GM12878 (cell line): ENCODE data around the gene MCEMP1. TPM values are rescaled to one million over a fixed set of nuclear protein-coding genes. Genes with fewer than 3 reads are reported as not detected.
A peak's percentile ranks its signal among the peaks of the same experiment; 100 is the strongest.

Experiments
- ATAC-seq: fragments of 200-7000 bp; cut with Tn5 transposase; 3 replicates; pipeline ENCODE4 v1.9.1; 2020; ENCODE audit warnings: mild to moderate bottlenecking, moderate library complexity
- BruUV-seq: library from RNA; stranded (reverse); fragments of 400-500 nt; replicated peaks from 2 replicates; lab custom pipeline; 2021; lab: Mats Ljungman, UMichigan
- CTCF ChIA-PET: fragments of 300-600 bp; sonication (Branson Sonifier 250); formaldehyde crosslinking; extraction: SDS; loops from one replicate; lab custom pipeline; 2021; ENCODE audit warnings: inconsistent platforms; lab: Yijun Ruan, JAX
- POLR2A ChIA-PET: fragments of 350-600 bp; formaldehyde crosslinking; extraction: SDS; loops from one replicate; lab custom pipeline; 2021; ENCODE audit warnings: inconsistent platforms; lab: Charles Lee
- RAD21 ChIA-PET: fragments of 300-600 bp; sonication (Branson Sonifier 250); formaldehyde crosslinking; loops from one replicate; lab custom pipeline; 2023; ENCODE audit warnings: antibody characterized with exemption; ENCODE audit not compliant: unreplicated experiment; lab: Charles Lee
- SMC1A ChIA-PET: fragments of 300-600 bp; sonication (Branson Sonifier 250); formaldehyde crosslinking; loops from one replicate; lab custom pipeline; 2023; ENCODE audit not compliant: unreplicated experiment, uncharacterized antibody; lab: Charles Lee
- DNase-seq: peaks from one replicate; pipeline ENCODE4 v3.0.0-alpha.2; 2011; ENCODE audit warnings: low read depth, low spot score
- FAIRE-seq: peaks from 3 replicates; lab custom pipeline; 2011; peaks lifted over from hg19 to GRCh38; lab: Jason Lieb, UNC
- H2AFZ ChIP-seq: 2 replicates; pipeline ENCODE4 v1.6.0; 2011; ENCODE audit warnings: low read depth, low read length, control low read depth; ENCODE audit not compliant: control insufficient read depth
- H3K27ac ChIP-seq: 2 replicates; pipeline ENCODE4 v1.5.1; 2011; ENCODE audit warnings: control low read depth; ENCODE audit not compliant: control insufficient read depth, insufficient read depth
- H3K27me3 ChIP-seq, 2 experiments: replicated peaks in 1 of 2; 2 replicates each; pipeline versions ENCODE4 v1.6.0 to v1.6.1; 2011; ENCODE audit warnings: low read length in 1 of 2; ENCODE audit not compliant: control insufficient read depth in 2 of 2, insufficient read depth in 2 of 2
- H3K36me3 ChIP-seq, 2 experiments: 2 replicates each; pipeline ENCODE4 v1.5.1; 2011; ENCODE audit warnings: low read length in 1 of 2; ENCODE audit not compliant: control insufficient read depth in 2 of 2, insufficient read depth in 2 of 2
- H3K4me1 ChIP-seq: 2 replicates; pipeline ENCODE4 v1.6.1; 2011; ENCODE audit warnings: mild to moderate bottlenecking, low read length, moderate library complexity, mixed read lengths; ENCODE audit not compliant: control insufficient read depth, insufficient read depth
- H3K4me2 ChIP-seq: 2 replicates; pipeline ENCODE4 v1.6.0; 2011; ENCODE audit warnings: control low read depth; ENCODE audit not compliant: control insufficient read depth, insufficient read depth
- H3K4me3 ChIP-seq: fragments of 200-600 bp; sonication (generic); 2 replicates; pipeline ENCODE4 v1.5.1; 2016
- H3K79me2 ChIP-seq: 2 replicates; pipeline ENCODE4 v1.6.0; 2011; ENCODE audit warnings: low read length; ENCODE audit not compliant: control insufficient read depth, insufficient read depth
- H3K9ac ChIP-seq: 2 replicates; pipeline ENCODE4 v1.8.0; 2011; ENCODE audit warnings: low read length, control low read depth, mixed read lengths; ENCODE audit not compliant: control insufficient read depth, insufficient read depth
- H3K9me3 ChIP-seq: replicated peaks from 3 replicates; pipeline ENCODE4 v1.5.1; 2011; ENCODE audit warnings: mild to moderate bottlenecking, low read length; ENCODE audit not compliant: control insufficient read depth, insufficient read depth
- H4K20me1 ChIP-seq: 2 replicates; pipeline ENCODE4 v1.6.0; 2011; ENCODE audit not compliant: control insufficient read depth, insufficient read depth
- BRCA1 ChIP-seq: IDR thresholded peaks from 2 replicates; pipeline ENCODE4 v1.6.1; 2011; ENCODE audit warnings: low read depth, low read length, improper control_type of control experiment
- CBFB ChIP-seq: IDR thresholded peaks from 2 replicates; pipeline ENCODE4 v1.6.1; 2016; ENCODE audit warnings: antibody characterized with exemption, low read depth
- CHD4 ChIP-seq: fragments of 200-600 bp; sonication (generic); IDR thresholded peaks from 2 replicates; pipeline ENCODE4 v1.6.1; 2016; ENCODE audit warnings: mild to moderate bottlenecking
- EGR1 ChIP-seq, 2 experiments: IDR thresholded peaks; 1 replicate in 1 of 2; 2 replicates in 1 of 2; pipeline ENCODE4 v1.6.1; 2011 to 2012; ENCODE audit warnings: low read depth in 2 of 2, low read length in 2 of 2, borderline replicate concordance in 1 of 2, mild to moderate bottlenecking in 1 of 2, moderate library complexity in 1 of 2
- FOXM1 ChIP-seq: IDR thresholded peaks from 2 replicates; pipeline ENCODE4 v1.6.1; 2012; ENCODE audit warnings: low read depth, mild to moderate bottlenecking, inconsistent platforms, low read length, moderate library complexity
- HCFC1 ChIP-seq: fragments of 150-350 bp; IDR thresholded peaks from 2 replicates; pipeline ENCODE4 v1.6.1; 2014; ENCODE audit warnings: low read length
- HDGF ChIP-seq: fragments of 450-650 bp; IDR thresholded peaks from 2 replicates; pipeline ENCODE4 v1.6.1; 2016; ENCODE audit warnings: antibody characterized with exemption
- KAT2A ChIP-seq: conservative IDR thresholded peaks from 2 replicates; pipeline ENCODE4 v1.6.1; 2011; ENCODE audit warnings: low read depth, low read length; ENCODE audit not compliant: control insufficient read depth
- MYC ChIP-seq: IDR thresholded peaks from 2 replicates; pipeline ENCODE4 v1.6.1; 2011; ENCODE audit warnings: mild to moderate bottlenecking, low read length, moderate library complexity, inconsistent platforms; ENCODE audit not compliant: insufficient read depth, insufficient replicate concordance, insufficient read length, severe bottlenecking
- NFYB ChIP-seq: IDR thresholded peaks from 2 replicates; pipeline ENCODE4 v1.6.1; 2011; ENCODE audit warnings: low read depth, mild to moderate bottlenecking, low read length, improper control_type of control experiment, moderate library complexity; ENCODE audit not compliant: insufficient read depth
- NR2C2 ChIP-seq: IDR thresholded peaks from 2 replicates; pipeline ENCODE4 v1.6.1; 2011; ENCODE audit warnings: borderline replicate concordance, low read depth; ENCODE audit not compliant: control insufficient read depth, insufficient read length
- RCOR1 ChIP-seq: conservative IDR thresholded peaks from 2 replicates; pipeline ENCODE4 v1.6.1; 2012; ENCODE audit warnings: low read depth, low read length, improper control_type of control experiment
- SMAD5 ChIP-seq: IDR thresholded peaks from 2 replicates; pipeline ENCODE4 v1.6.1; 2016; ENCODE audit warnings: antibody characterized with exemption, low read depth
- SREBF2 ChIP-seq: IDR thresholded peaks from 2 replicates; pipeline ENCODE4 v1.6.1; 2012; ENCODE audit warnings: mild to moderate bottlenecking, low read length
- YY1 ChIP-seq: IDR thresholded peaks from 2 replicates; pipeline ENCODE4 v1.6.1; 2011; ENCODE audit warnings: low read depth, mild to moderate bottlenecking, low read length
- WGBS: methylation state at CpG from one replicate; pipeline ENCODE4 v1.1.6; 2016; ENCODE audit warnings: low lambda C conversion rate; ENCODE audit not compliant: insufficient replicate concordance, insufficient coverage; ENCODE audit errors: missing lambda C conversion rate; 5-methylcytosine and 5-hydroxymethylcytosine counted together
- in situ Hi-C: fragments of 300-500 bp; cut with MboI; formaldehyde crosslinking; loops from 9 replicates; pipeline ENCODE4 v1.14.3; 2018; ENCODE audit warnings: mixed read lengths
- intact Hi-C: fragments of 100-400 bp; cut with micrococcal nuclease; formaldehyde crosslinking; loops from one replicate; pipeline ENCODE4 v1.14.2; 2022; ENCODE audit not compliant: unreplicated experiment
- polyA plus RNA-seq, 11 experiments: library from polyadenylated mRNA; depleted of rRNA in 4 of 11; unstranded in 6 of 11; stranded (reverse) in 5 of 11; fragments of >200 nt; fragmentation: Nextera tagmentation in 4 of 11; fragmentation: Illumina TruSeq in 1 of 11; extraction: Ambion mirVana in 4 of 11; extraction: Trizol in 1 of 11; gene quantifications; 1 replicate in 1 of 11; 2 replicates in 10 of 11; pipeline versions ENCODE4 v1.2.1 to v1.2.3, GENCODE V29; 2011 to 2016; ENCODE audit warnings: inconsistent platforms in 2 of 11, missing spikeins in 2 of 11, low read depth in 1 of 11
- total RNA-seq, 4 experiments: library from RNA; depleted of rRNA in 3 of 4; stranded (reverse); fragments of >200 nt in 3 of 4; fragmentation: Illumina TruSeq in 1 of 4; extraction: Trizol in 1 of 4; gene quantifications; 2 replicates each; pipeline versions ENCODE4 v1.2.1 to v1.2.3, GENCODE V29; 2013 to 2021
- TF ChIP-seq, protein P1 (sequence below): fragments of 450-650 bp; IDR thresholded peaks from 2 replicates; pipeline ENCODE4 v1.6.1; 2016; ENCODE audit warnings: mild to moderate bottlenecking
- TF ChIP-seq, protein P2 (sequence below): IDR thresholded peaks from 2 replicates; pipeline ENCODE4 v1.6.1; 2012; ENCODE audit warnings: low read depth, low read length, improper control_type of control experiment
- TF ChIP-seq, protein P3 (sequence below): fragments of 450-650 bp; conservative IDR thresholded peaks from 2 replicates; pipeline ENCODE4 v1.6.1; 2017; ENCODE audit warnings: mild to moderate bottlenecking, moderate library complexity

Gene MCEMP1
- total and polyA plus RNA-seq, 10 of the 15 experiments (the other 5 are each of a cell fraction or from before 2014, with no cell fraction given): 0.08 to 0.55 (median 0.26) TPM; not detected in 1

DNA sequence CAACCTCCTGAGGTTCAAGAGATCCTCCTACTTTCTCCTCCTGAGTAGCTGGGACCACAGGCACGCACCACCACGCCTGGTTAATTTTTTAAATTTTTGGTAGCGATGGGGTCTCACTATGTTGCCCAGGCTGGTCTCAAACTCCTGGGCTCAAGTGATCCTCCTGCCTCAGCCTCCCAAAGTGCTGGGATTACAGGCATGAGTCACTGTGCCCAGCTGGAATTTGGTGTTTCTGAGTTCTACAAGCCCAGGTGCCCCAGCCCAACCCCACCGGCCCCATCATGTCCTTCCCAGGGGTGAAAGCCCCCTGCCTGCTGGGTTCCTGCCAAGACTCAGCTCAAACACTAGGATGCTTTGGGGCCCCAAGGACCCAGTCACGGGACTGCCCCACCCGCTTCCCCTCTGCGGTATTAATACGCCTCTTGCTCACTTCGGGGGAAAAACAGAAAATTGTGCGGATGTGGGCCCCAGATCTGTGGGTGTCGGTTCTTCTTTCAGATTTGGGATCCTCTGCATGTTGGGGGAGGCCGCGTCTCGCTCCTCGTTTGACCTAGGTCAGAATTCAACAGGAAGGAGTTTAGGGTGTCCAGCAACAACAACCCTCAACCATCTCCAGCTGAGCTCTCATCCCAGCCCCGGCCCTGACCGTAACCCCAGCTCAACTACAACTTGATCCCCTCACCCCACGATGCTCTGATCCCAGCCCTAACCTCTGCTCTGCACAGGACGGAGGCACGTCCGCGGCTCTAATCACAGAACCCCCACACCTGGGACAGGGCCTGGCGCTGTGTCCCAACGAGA is 28.7 kb downstream of the MCEMP1 start:
- H3K9ac ChIP-seq: peak overlapping the region; percentile 82
- in situ Hi-C loops: loop anchor here (10.0 kb wide), 2 partner anchors 521 to 1181 kb away; no protein-coding TSS in a partner anchor
- TF ChIP-seq SREBF2 (no peak), YY1 (peak; percentile 59), CHD4 (no peak; the same call in 1 of the 2 replicates), RCOR1 (0 out of 2 replicates have a peak, but pooled peaks have one; percentile 70), NFYB (no peak), SMAD5 (no peak), BRCA1 (no peak), NR2C2 (no peak), HCFC1 (no peak), MYC (no peak), CBFB (peak; percentile 97), FOXM1 (peak; percentile 97), EGR1 (IDR thresholded peaks at IDR 0.05; ENCODE audit: borderline replicate concordance in 1 of 2, low read depth in 2 of 2, low read length in 2 of 2) (peak in 1 of 2 experiments; percentile 81; a peak in 1 of 3 replicates), HDGF (0 out of 2 replicates have a peak, but pooled peaks have one; percentile 22), KAT2A (no peak)
- TF ChIP-seq, protein P1, sequence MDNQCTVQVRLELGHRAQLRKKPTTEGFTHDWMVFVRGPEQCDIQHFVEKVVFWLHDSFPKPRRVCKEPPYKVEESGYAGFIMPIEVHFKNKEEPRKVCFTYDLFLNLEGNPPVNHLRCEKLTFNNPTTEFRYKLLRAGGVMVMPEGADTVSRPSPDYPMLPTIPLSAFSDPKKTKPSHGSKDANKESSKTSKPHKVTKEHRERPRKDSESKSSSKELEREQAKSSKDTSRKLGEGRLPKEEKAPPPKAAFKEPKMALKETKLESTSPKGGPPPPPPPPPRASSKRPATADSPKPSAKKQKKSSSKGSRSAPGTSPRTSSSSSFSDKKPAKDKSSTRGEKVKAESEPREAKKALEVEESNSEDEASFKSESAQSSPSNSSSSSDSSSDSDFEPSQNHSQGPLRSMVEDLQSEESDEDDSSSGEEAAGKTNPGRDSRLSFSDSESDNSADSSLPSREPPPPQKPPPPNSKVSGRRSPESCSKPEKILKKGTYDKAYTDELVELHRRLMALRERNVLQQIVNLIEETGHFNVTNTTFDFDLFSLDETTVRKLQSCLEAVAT: peak; percentile 65
- TF ChIP-seq, protein P2, sequence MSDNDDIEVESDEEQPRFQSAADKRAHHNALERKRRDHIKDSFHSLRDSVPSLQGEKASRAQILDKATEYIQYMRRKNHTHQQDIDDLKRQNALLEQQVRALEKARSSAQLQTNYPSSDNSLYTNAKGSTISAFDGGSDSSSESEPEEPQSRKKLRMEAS: 0 out of 2 replicates have a peak, but pooled peaks have one; percentile 31
- TF ChIP-seq, protein P3, sequence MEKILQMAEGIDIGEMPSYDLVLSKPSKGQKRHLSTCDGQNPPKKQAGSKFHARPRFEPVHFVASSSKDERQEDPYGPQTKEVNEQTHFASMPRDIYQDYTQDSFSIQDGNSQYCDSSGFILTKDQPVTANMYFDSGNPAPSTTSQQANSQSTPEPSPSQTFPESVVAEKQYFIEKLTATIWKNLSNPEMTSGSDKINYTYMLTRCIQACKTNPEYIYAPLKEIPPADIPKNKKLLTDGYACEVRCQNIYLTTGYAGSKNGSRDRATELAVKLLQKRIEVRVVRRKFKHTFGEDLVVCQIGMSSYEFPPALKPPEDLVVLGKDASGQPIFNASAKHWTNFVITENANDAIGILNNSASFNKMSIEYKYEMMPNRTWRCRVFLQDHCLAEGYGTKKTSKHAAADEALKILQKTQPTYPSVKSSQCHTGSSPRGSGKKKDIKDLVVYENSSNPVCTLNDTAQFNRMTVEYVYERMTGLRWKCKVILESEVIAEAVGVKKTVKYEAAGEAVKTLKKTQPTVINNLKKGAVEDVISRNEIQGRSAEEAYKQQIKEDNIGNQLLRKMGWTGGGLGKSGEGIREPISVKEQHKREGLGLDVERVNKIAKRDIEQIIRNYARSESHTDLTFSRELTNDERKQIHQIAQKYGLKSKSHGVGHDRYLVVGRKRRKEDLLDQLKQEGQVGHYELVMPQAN: no peak

More for the DNA sequence above, 28.7 kb downstream of the MCEMP1 start:
- no TSS peak for BruUV-seq
- peak overlapping the region; percentile 99 for H3K27ac ChIP-seq
- H3K27me3 ChIP-seq: no peaks in the 10 kb centered on the region
- SMC1A ChIA-PET: interaction anchor here (0.7 to 1.2 kb wide), 6 partner anchors 10 to 137 kb away, joined by 3 to 4 read pairs (median 3); no protein-coding TSS in a partner anchor
- H3K4me2 ChIP-seq: peak overlapping the region; percentile 97
- no peaks in the 10 kb centered on the region; the same call in 2 of the 3 replicates for H3K9me3 ChIP-seq
- peaks cover 83% of the 10 kb centered on the region for H3K4me1 ChIP-seq
- no peaks in the 10 kb centered on the region for H3K36me3 ChIP-seq
- FAIRE-seq (peak; percentile 82), ATAC-seq (peak; percentile 66), DNase-seq (peak; percentile 91)
- H3K79me2 ChIP-seq: peaks cover 12% of the 10 kb centered on the region
- no peaks in the 10 kb centered on the region for H4K20me1 ChIP-seq
- POLR2A ChIA-PET: interaction anchor here (0.8 to 0.9 kb wide), 2 partner anchors 19 to 46 kb away, joined by 3 read pairs; no protein-coding TSS in a partner anchor
- H2AFZ ChIP-seq: peak overlapping the region; percentile 56
- 3% methylated on average over 24 of the region's 24 CpGs for WGBS
- CTCF ChIA-PET: interaction anchor here (0.6 to 1.3 kb wide), 4 partner anchors 9 to 325 kb away, joined by 3 to 10 read pairs (median 3); partner anchors contain the start of gene TRAPPC5
- intact Hi-C loops: loop anchor here (10.0 kb wide), 1 partner anchor 489 kb away; no protein-coding TSS in a partner anchor
- RAD21 ChIA-PET: interaction anchor here (0.7 to 2.4 kb wide), 8 partner anchors 9 to 68 kb away, joined by 3 to 9 read pairs (median 6); partner anchors contain the start of gene TRAPPC5
- H3K4me3 ChIP-seq: peak overlapping the region; percentile 53; the same call in 1 of the 2 replicates
